Measurements from ENCODE around the gene OLFM2.

The OLFM2 gene

GRCh38 chr19:9970481-9970880 is 34.2 kb upstream of the OLFM2 start:
- Histone ChIP-seq H3K9me3 (ENCODE audit: severe bottlenecking) (no peaks in the 10 kb centered on the region), H3K4me1 (ENCODE audit: insufficient read depth, poor library complexity, severe bottlenecking) (no peaks in the 10 kb centered on the region), H3K4me3 (ENCODE audit: severe bottlenecking) (no peak overlapping the region), H3K27ac (ENCODE audit: poor library complexity, severe bottlenecking) (no peak overlapping the region), H3K36me3 (ENCODE audit: low read depth) (no peaks in the 10 kb centered on the region), H3K27me3 (ENCODE audit: insufficient read depth, poor library complexity, severe bottlenecking) (peaks cover 10% of the 10 kb centered on the region)
- ATAC-seq (ENCODE audit: low read depth) (no peak), DNase-seq (ENCODE audit: low spot score) (no peak)
- no peak for TF ChIP-seq CTCF (IDR thresholded peaks at IDR 0.05; ENCODE audit: poor library complexity, severe bottlenecking)

GRCh38 chr19:9969688-9969975 is 33.3 kb upstream of the OLFM2 start:
- Histone ChIP-seq H3K36me3 (ENCODE audit: low read depth) (no peaks in the 10 kb centered on the region), H3K27ac (ENCODE audit: poor library complexity, severe bottlenecking) (no peak overlapping the region), H3K4me1 (ENCODE audit: insufficient read depth, poor library complexity, severe bottlenecking) (no peaks in the 10 kb centered on the region), H3K4me3 (ENCODE audit: severe bottlenecking) (no peak overlapping the region), H3K27me3 (ENCODE audit: insufficient read depth, poor library complexity, severe bottlenecking) (peaks cover 10% of the 10 kb centered on the region), H3K9me3 (ENCODE audit: severe bottlenecking) (no peaks in the 10 kb centered on the region)
- TF ChIP-seq CTCF (IDR thresholded peaks at IDR 0.05; ENCODE audit: poor library complexity, severe bottlenecking): no peak
- ATAC-seq (ENCODE audit: low read depth) (no peak), DNase-seq (ENCODE audit: low spot score) (no peak)

- Histone ChIP-seq H3K4me1 (ENCODE audit: insufficient read depth, poor library complexity, severe bottlenecking) (no peaks in the 10 kb centered on the region), H3K36me3 (ENCODE audit: low read depth) (no peaks in the 10 kb centered on the region), H3K4me3 (ENCODE audit: severe bottlenecking) (no peak overlapping the region), H3K27me3 (ENCODE audit: insufficient read depth, poor library complexity, severe bottlenecking) (peaks cover 10% of the 10 kb centered on the region), H3K9me3 (ENCODE audit: severe bottlenecking) (no peaks in the 10 kb centered on the region), H3K27ac (ENCODE audit: poor library complexity, severe bottlenecking) (no peak overlapping the region)
- TF ChIP-seq CTCF (IDR thresholded peaks at IDR 0.05; ENCODE audit: poor library complexity, severe bottlenecking): no peak
- ATAC-seq (ENCODE audit: low read depth): no peak
- DNase-seq (ENCODE audit: low spot score): no peak
Measured at GRCh38 chr19:9968820-9969687, 32.7 kb upstream of the OLFM2 start.

- no peak for DNase-seq (ENCODE audit: low spot score)
- Histone ChIP-seq H3K9me3 (ENCODE audit: severe bottlenecking) (no peaks in the 10 kb centered on the region), H3K27me3 (ENCODE audit: insufficient read depth, poor library complexity, severe bottlenecking) (peaks cover 10% of the 10 kb centered on the region), H3K27ac (ENCODE audit: poor library complexity, severe bottlenecking) (no peak overlapping the region), H3K4me1 (ENCODE audit: insufficient read depth, poor library complexity, severe bottlenecking) (no peaks in the 10 kb centered on the region), H3K4me3 (ENCODE audit: severe bottlenecking) (no peak overlapping the region), H3K36me3 (ENCODE audit: low read depth) (no peaks in the 10 kb centered on the region)
- no peak for TF ChIP-seq CTCF (IDR thresholded peaks at IDR 0.05; ENCODE audit: poor library complexity, severe bottlenecking)
- no peak for ATAC-seq (ENCODE audit: low read depth)
Measured at GRCh38 chr19:9967326-9967725, 31.0 kb upstream of the OLFM2 start.

- no peak for TF ChIP-seq CTCF (IDR thresholded peaks at IDR 0.05; ENCODE audit: poor library complexity, severe bottlenecking)
- no peaks in the 10 kb centered on the region for H3K36me3 ChIP-seq (ENCODE audit: low read depth)
- DNase-seq (ENCODE audit: low spot score) (no peak), ATAC-seq (ENCODE audit: low read depth) (no peak)
- H3K9me3 ChIP-seq (ENCODE audit: severe bottlenecking): no peaks in the 10 kb centered on the region
- peaks cover 10% of the 10 kb centered on the region for H3K27me3 ChIP-seq (ENCODE audit: insufficient read depth, poor library complexity, severe bottlenecking)
- H3K27ac ChIP-seq (ENCODE audit: poor library complexity, severe bottlenecking): no peak overlapping the region
- no peak overlapping the region for H3K4me3 ChIP-seq (ENCODE audit: severe bottlenecking)
- no peaks in the 10 kb centered on the region for H3K4me1 ChIP-seq (ENCODE audit: insufficient read depth, poor library complexity, severe bottlenecking)
Measured at GRCh38 chr19:9966448-9966847, 30.1 kb upstream of the OLFM2 start.
